Activated CD4-positive, alpha-beta T cell treated with anti-CD3 and anti-CD28 coated beads for 24 hours (primary cell): ENCODE data around the gene VARS2.
"Not testable (repeated sequence)": the region's sequence is repeated elsewhere in the genome, so short reads cannot be mapped to it uniquely, and the experiment has no call there.

ENCODE experiments used
- DNase-seq, 2 donors: peaks; one replicate each; pipeline ENCODE4 v3.0.0-alpha.2; 2020; ENCODE audit warnings: low read depth in 2 of 2

Gene VARS2

DNA sequence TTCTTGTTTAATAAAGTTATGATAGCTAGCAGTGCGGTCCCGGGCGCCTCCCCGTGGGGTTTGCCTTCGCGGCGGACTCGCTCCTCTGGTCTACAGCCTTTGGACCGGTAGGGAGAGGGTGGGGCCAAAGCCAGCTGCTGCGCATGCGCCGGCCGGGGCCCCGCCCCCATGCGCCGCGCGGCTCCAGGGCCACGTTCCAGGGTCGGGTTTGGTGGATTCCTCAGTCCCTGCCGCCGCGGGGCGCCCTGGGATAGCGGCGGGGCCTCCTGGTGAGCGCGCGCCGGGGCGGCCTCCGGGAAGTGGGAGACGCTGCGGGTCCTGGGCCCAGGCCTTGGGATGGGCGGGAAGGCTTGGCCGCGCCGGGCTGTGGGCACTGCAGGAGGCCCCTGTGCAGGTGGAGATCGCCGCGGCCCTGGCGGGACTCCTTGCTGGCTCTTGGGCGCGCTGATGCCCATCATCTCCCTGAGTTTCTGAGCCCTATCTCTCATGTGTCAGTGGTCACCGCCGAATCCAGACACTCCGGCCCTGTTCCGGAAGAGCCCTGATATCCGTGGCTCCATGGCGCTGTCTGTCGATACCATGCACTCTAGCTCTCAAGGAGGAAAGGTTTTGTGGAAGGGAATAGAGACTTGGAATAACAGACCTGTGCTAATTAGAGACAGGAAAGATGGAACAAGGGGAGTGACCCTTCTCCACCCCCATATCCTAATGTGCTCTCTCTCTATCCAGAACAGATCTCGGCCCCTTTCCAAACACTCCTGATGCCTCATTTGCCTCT lies at the start of gene VARS2:
VARS2 (plus strand) TSS at position 163 of the 778 bp plus-strand sequence; CDS start at position 762, 599 bp downstream.
- peak; percentile 74 to 76 for DNase-seq

DNA sequence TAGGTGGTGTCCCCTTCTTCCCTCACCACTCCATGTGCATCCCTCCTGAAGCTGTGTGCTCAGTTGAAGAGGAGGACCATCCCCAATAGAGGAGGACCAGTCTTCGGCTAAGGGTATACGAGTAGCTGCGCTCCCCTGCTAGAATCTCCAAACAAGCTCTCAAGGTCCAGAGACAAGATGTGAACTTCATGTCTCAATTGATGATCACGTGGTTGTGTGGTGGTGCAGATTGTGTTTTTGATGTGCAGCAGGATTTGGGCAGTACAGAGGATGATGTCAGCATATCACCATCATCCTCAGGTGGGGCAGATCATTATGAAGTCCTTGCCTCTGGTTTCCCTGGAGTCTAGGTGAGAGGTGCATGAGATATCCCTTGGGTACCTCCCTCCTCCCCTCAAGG lies 49.7 kb upstream of the VARS2 start:
- DNase-seq = no peak

DNA sequence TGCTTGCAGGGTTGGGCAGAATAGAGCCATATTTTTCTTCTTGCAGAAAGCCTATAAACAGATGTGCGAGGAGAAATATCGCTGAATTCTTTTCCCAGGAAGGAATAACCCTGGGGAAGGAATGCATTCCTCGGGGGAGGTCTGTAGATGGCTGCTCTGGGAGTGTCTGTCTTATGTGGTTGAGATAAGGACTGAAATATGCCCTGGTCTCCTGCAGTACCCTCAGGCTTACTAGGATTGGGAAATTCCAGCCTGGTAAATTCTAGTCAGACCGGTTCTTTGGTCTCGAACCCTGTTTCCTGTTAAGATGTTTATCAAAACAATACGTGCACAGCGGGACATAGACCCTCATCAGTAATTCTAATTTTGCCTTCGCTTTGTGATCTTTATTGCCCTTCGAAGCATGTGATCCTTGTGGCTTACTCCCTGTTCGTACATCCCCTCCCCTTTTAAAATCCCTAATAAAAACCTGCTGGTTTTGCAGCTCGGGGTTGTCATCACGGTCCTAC lies 44.7 kb upstream of the VARS2 start:
- not testable (repeated sequence) for DNase-seq

DNA sequence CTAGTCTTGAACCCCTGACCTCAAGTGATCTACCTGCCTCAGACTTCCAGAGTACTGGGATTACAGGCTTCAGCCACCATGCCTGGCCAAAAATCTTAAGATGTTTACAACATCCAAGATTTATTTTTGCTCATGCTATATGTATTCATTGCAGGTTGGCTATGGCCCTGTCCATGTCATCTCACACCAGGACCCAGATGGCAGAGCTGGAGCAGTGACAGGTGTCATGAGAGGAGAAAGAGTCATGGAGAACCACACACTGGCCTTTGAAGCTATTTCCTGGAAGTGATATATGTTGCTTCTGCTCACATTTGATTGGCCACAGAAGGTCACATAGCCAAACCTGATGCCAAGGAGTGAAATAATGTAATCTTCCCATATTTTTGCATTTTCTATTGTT lies 43.5 kb upstream of the VARS2 start:
- no peak for DNase-seq

DNA sequence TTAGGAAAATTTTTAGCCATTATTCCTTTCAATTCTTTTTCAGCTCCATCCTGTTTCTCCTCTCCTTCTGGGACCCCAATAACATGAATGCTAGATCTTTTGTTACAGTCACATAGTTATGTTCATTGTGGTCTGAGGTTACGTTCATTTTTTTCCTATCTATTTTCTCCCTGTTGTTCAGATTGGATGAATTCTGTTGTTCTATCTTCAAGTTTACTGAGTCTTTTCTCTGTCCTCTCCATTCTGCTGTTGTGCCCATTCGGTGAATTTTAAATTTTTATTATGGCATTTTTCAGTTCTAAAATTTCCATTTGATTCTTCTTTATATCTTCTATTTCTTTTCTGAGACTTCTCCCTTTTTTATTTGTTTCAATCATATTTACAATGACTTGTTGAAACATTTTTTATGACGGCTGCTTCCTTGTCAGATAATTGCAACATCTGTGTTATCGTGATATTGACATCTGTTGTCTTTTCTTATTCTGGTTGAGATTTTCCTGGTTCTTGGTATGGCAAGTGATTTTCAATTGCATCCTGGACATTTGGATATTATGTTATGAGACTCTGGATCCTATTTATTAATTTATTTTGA lies 42.4 kb upstream of the VARS2 start:
- no peak for DNase-seq

DNA sequence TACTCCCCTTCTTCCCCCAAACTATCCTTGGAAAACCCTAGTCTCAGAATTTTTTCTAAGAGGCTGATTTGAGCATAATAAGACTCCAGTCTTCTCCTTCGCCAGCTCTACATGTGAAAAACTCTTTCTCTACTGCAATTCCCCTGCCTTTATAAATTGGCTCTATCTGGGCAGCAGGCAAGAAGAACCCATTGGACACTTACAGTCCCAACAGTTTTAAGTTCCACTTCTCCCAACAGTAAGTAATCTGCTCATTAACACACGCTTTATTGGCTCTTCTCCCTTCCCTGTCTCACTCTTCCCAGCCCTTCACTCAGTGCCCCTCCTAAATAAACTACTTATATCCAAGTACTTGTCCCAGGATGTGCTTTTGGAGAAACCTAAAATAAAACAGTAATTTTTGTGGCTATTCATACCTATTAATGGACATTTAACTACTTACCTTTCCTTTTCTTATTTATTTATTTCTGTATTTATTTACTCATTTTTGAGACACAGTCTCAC lies 40.8 kb upstream of the VARS2 start:
- no peak for DNase-seq

DNA sequence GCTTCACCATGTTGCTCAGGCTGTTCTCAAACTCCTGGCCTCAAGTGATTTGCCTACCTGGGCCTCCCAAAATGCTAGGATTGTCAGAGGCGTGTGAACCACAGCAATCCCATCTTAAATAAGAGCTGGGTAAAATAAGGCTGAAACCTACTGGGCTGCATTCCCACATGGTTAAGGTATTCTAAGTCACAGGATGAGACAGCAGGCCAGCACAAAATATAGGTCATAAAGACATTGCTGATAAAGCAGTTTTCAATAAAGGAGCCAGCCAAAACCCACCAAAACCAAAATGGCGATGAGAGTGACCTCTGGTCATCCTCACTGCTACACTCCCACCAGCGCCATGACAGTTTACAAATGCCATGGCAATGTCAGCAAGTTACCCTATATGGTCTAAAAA lies 40.2 kb upstream of the VARS2 start:
- not testable (repeated sequence) for DNase-seq

DNA sequence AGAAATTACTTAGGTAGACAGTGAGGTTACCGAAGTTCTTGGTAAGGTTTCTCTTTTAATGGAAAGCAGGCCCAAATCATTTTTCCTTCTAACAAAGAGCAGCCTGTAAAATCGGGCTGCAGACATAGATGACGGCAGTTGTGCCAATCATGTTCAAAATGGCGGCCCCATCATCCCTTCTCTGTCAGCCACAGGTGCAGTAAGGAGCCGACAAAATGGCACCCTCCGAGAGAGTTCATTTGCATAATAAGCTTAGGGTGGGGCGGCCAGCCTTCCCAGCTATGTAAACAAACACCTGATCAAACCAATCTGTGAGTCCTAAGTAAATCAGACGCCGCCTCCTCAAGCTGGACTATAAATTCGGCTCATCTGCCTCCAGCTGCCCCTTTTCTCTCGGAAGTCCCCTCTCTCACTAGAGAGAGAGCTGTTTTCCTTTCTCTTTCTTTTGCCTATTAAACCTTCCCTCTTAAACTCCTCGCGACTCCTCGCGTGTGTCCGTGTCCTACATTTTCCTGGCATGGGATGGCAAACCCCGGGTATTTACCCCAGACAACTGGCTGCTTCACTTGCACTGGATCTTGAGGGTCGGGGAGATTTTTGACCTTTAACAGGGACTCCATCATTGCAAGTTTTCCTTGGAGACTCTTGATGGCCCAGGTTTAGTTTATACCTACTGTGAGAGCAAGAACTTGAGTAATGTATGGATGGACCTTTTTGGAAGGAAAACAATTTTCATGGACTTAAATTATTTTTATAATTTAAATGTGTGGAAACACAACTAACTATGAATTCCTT lies 38.6 kb upstream of the VARS2 start:
- no peak for DNase-seq

DNA sequence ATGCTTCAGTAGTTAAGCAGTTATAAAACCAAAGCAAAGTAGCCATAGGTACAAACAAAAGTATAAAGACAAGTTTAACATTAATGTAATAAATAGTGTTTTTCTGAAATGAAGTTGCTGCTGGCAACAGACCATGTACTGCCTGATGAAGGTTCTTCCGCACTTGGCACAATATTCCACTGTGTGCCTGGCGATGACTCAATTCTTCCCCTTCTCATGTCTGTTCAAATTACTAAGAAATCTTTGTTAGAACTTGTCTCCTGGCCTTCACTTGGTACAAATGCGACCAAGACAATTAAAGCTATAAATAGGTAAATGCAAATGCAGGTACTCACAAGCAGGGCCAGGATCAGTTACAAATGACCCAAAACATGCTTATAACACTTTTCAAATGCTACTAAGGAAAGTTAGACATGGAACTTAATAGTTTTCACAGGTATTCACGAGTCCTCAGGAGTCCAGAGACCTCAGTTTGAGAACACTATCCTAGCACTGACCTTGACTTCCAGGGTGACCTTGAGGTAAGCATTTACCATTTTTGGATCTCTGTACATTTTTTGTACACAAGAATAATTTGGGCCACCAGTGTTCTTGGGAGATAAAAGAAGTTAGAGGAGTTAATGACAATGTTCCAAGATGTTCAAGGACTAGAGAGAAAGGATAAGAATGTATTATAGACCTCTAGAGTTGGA lies 37.9 kb upstream of the VARS2 start:
- DNase-seq = no peak

DNA sequence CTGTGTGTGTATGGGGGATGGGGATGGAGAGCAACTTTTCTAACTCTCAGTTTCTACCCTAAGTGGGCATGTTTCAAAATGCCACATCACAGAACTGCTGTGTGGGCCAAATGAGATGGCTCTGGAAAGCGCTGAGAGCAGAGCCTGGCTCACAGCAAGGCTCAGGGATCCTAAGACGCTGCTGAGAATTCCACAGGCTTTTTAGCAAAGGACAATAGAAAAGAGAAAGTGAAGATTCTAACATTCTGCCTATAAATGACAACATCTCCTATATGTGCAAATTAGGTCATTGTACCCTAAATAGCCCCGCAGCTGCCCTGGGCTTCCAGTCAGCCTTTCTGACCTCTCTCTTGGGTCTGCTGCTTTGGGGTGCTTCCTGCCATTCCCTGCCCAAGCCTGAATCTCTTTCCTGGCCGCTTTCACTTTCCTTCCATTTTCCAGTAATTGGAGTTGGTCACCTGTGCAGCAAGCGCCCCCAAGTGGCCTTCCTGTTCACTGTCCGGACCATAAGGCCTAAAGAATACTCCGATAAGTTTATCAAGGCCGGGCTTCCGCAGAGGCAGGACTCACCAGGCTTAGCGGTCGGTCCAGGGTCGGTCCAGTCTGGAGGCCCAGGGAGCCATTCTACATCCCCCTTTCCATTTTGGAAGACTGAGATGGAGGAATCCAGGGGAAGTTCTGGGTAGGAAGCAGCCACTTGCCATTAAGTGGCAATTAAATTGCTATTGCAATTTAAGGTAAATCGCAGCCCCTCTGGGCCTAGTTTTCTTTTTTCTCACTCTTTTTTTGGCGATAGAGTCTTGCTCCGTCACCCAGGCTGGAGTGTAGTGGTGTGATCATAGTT lies 36.4 kb upstream of the VARS2 start:
- peak; percentile 53 to 72 for DNase-seq

DNA sequence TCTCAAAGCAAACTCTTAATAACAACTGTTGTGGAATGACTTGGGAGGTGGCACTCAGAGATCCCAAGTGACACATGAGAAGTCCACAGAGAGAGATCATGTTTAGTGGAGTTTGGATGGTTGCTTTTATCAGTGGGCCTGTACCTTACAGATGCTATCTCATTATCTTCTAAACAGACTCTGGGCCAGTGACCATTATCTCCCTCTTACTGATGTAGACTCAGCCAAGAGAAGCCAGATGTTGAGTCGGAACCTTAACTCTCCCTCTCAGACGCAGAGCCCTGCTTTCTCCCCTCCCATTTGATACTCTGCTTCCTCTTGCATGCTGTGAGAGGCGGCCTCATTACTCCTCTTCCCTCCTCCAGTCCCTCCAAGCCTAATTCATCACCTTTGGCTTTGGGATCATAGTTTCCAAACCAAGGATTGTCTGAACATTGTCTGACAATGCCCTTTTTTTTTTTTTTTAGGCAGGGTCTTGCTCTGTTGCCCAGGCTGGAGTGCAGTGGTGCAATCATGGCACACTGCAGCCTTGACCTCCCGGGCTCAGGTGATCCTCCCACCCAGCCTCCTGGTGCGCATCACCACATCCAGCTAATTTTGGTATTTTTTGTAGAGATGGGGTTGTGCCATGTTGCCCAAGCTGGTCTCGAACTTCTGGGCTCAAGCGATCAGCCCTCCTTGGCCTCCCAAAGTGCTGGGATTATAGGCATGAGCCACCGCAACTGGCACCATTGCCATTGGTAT lies 34.2 kb upstream of the VARS2 start:
- no peak for DNase-seq

DNA sequence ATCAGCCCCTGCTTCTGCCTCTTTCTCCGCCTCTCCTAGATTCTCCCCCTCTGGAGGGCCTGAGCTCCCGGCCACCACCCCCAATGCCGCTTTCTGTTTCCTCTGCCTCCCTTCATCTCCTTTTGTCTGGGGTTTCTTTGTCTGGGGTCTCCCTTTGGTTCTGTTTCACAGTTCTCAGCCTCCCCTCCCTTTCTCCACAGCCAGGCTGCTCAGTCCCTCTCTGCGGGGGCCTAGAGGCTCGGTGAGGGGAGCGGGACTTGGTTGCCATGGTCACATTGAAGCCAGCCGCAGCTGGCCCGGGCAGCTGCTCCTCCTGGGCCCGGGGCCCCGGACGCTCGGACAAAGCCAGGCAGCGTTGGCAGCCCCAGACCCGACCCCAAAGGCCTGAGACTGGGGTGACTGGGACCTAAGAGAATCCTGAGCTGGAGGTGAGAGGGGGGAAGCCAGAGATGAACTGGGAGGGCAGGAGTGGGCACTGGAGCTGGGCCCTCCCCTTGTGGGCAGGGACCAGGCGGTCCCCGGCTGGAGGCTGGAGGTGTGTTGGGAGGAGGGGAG lies 33.3 kb upstream of the VARS2 start:
- DNase-seq = no peak

DNA sequence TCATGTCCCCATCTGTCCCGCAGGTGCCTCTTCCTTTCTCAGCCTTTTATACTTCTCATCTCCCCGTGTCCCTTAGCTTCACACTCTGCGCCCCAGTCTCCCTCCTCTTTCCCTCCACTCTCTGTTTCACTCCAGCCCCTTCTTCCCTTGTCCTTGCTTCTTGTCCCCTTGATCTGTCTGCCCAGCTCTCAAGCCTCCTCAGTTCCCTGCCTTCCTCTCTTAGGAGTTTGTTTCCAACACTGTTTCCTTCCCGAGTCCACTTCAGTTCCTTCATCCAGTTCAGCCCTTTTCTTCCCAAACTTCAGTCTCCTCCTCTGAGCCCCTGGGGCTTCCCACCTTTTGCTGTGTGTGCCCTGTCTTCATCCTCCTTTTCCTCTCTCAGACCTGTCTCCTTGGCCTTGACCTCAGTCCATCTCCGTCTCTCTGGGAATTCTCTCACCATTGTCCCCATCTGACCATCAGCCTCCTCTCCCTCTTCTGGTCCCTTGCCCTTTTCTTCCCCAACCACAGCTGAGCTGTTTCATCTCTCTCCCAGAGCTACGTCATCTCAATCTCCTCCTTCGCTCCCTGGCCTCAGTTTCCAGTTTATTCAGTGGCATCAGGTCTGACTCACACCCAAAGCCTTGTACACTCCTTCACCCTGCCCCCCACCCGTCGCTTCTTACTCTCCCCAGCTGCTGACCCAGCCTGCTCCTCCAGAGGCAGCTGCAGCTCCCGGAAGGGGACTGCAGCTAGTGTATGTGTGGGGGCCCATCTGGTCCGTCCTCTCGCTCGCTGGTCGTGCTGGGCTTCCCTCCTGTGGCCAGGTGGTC lies 32.4 kb upstream of the VARS2 start:
- no peak for DNase-seq

DNA sequence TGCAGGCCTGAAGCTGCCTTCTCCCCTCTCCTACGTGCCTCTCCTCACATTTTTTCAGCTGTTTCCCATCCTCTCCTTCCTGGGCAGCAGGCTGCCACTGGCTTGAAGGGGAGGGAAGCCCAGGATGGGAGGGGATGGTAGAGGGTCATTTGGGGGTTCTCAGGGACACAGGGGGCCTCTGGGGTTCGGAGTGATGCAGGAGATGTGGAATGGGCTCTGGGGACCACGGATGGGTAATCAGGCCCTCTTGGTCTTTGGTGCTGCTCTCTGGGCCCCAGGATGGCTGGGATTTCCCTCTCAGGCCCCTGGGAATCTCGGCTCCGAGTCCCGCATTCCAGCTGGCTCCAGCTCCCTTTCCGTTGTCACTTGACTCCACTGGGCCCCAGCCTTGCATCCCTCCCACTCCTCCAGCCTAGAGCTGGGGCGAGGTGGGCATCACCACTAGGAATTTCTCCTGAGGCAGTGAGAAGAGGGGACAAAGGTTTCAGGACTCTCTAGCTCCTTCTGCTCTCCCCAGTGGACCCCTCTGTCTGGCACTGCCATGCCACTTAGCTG lies 31.8 kb upstream of the VARS2 start:
- no peak for DNase-seq

DNA sequence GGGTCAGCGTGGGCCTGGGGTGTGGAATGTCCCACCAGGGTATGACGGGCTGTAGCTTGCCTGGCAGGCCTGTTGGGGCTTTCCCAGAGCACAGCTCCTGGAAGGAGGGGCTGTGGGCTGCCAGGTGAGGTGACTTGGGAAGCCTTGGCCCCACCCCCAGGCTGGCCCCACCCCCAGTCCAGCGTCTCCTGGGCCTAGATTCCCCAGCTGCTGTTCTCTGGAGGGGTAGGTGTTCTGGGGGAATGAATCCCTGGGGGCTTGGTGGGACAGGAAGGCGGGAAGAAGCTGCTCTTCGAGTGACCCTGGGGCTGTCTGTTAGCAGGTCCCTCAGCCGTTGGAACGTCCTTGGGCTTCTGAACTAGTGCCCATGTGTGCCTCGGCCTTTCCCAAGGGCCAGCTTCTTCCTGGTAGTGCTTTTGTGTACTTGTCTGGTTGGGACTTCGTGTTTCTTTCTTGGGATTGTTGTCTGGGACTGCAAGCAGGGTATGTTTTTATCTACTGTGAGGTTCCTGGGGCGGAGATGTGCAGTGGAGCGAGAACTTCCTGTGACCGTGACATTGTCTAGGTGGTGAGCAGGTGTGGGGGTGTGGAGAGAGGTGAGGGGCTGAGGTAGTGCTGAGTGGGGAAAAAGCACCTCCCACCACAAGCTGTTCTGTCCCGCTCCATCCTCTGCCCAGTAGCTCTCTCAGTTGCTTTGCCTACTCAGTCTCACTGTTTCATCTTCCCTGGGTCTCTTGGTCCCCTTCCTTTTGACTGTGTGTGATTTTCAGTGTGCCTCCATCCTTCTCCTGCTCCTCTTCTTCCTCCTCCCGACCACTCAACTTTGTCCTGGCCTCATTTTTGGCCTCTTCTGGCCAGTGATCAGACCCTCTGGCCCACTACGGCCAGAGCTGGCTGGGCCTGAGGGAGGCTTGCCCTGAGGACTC lies 31.0 kb upstream of the VARS2 start:
- DNase-seq = no peak

DNA sequence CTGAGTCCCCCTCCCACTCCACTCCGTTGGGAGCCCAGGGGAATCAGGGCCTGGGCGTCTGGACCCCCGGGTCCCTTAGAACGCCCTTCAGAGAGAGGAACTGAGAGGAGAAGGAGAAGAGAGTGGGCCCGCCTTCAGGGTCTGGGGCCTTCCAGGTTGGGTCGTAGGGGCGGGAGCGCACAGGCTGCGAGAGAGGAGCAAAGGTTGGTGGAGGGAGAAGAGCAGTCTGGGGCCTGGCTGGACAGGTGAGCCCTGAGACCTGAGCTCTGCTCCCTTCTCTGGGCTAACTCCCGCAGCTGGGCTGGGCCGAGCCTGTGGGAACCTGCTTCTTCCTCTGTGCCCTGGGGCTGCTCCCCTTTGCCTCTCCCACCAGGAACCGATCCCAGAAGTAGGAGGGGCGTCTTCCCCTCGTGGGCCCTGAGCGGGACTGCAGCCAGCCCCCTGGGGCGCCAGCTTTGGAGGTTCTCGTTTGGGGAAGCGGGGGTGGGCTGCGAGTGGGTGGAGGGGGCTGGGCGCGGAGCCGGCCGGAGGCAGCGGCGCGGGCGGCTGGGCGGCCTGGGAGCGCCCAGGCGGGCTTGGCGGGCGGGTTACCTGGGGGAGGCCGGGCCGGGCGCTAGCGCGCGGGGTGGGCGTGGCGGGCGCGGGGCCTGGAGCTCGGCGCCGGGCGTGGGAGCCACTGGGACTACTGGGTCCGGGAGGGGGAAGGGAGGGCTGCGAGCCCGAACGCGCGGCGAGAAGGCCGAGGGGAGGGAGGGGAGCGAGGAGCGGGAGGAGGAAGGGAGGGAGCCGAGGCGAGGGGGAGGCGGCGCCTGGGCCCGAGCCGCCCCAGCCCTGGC lies 30.1 kb upstream of the VARS2 start, which contains the start of gene DDR1:
DDR1 (plus strand) TSS at position 835 of the 836 bp plus-strand sequence. CDS start 4,211 bp downstream, outside the sequence.
- DNase-seq = peak in 1 of 2 donors; percentile 36
